Activated CD4-positive, alpha-beta T cell treated with anti-CD3 and anti-CD28 coated beads for 24 hours (primary cell): ENCODE data around the gene SOS2.
A peak's percentile ranks its signal among the peaks of the same experiment; 100 is the strongest.

Source experiments
- DNase-seq, 2 donors: peaks; one replicate each; pipeline ENCODE4 v3.0.0-alpha.2; 2020; ENCODE audit warnings: low read depth in 2 of 2

SOS2 gene

GRCh38 chr14:50116181-50116956 is 115.0 kb downstream of the SOS2 start, which contains the start of gene VCPKMT:
TSS of gene VCPKMT (minus strand) at chr14:50116572. CDS start at chr14:50116552, 20 bp downstream.
- peak; percentile 97 for DNase-seq

GRCh38 chr14:50113381-50114035 is 117.9 kb downstream of the SOS2 start:
- DNase-seq: no peak

GRCh38 chr14:50110323-50111037 is 120.9 kb downstream of the SOS2 start:
- no peak for DNase-seq

- no peak for DNase-seq
Observed at GRCh38 chr14:50109342-50109741, 122.0 kb downstream of the SOS2 start.

GRCh38 chr14:50107850-50108249 is 123.5 kb downstream of the SOS2 start:
- DNase-seq: no peak

GRCh38 chr14:50106178-50106577 is 125.2 kb downstream of the SOS2 start:
- DNase-seq: no peak

- no peak for DNase-seq
Observed at GRCh38 chr14:50103558-50103957, 127.8 kb downstream of the SOS2 start.

- DNase-seq: no peak
Observed at GRCh38 chr14:50101417-50101816, 130.0 kb downstream of the SOS2 start.

- no peak for DNase-seq
Observed at GRCh38 chr14:50100805-50101204, 130.6 kb downstream of the SOS2 start.

GRCh38 chr14:50099335-50099734 is 132.0 kb downstream of the SOS2 start:
- DNase-seq: no peak

GRCh38 chr14:50095895-50096294 is 135.5 kb downstream of the SOS2 start:
- no peak for DNase-seq

GRCh38 chr14:50094056-50094755 is 137.2 kb downstream of the SOS2 start:
- no peak for DNase-seq

GRCh38 chr14:50093496-50093895 is 137.9 kb downstream of the SOS2 start:
- no peak for DNase-seq

GRCh38 chr14:50092006-50092555 is 139.3 kb downstream of the SOS2 start:
- DNase-seq: no peak

- no peak for DNase-seq
Observed at GRCh38 chr14:50091240-50091913, 140.0 kb downstream of the SOS2 start.

- DNase-seq: no peak
Observed at GRCh38 chr14:50089208-50089607, 142.2 kb downstream of the SOS2 start.

GRCh38 chr14:50088731-50089130 is 142.6 kb downstream of the SOS2 start:
- no peak for DNase-seq

- no peak for DNase-seq
Observed at GRCh38 chr14:50088117-50088515, 143.3 kb downstream of the SOS2 start.

- no peak for DNase-seq
Observed at GRCh38 chr14:50087341-50088116, 143.8 kb downstream of the SOS2 start.

GRCh38 chr14:50086321-50086711 is 145.1 kb downstream of the SOS2 start:
- DNase-seq: no peak
